HepG2 (cell line): Measurements from ENCODE around the gene TBC1D22A. TPM values are rescaled to one million over a fixed set of nuclear protein-coding genes. Genes with fewer than 3 reads are reported as not detected.
A peak's percentile ranks its signal among the peaks of the same experiment; 100 is the strongest.

ENCODE experiments used
- ARID4A ChIP-seq: sonication (generic); formaldehyde crosslinking; IDR thresholded peaks from 2 replicates; pipeline ENCODE4 v1.5.0; 2020; ENCODE audit warnings: mild to moderate bottlenecking, missing genetic modification reagents, borderline replicate concordance
- FOXA3 ChIP-seq: IDR thresholded peaks from 2 replicates; pipeline ENCODE4 v1.6.1; 2016; ENCODE audit warnings: missing genetic modification reagents, missing compliant biosample characterization
- IRF1 ChIP-seq: sonication (generic); formaldehyde crosslinking; IDR thresholded peaks from 2 replicates; pipeline ENCODE4 v1.4.0; 2020; ENCODE audit warnings: low read depth, mild to moderate bottlenecking, missing genetic modification reagents
- MAZ ChIP-seq, 2 experiments: sonication (generic) in 1 of 2; formaldehyde crosslinking in 1 of 2; IDR thresholded peaks; 2 replicates each; pipeline versions ENCODE4 v1.5.0 to v1.6.1; 2012 to 2020; ENCODE audit warnings: low read depth in 2 of 2, mild to moderate bottlenecking in 2 of 2, borderline replicate concordance in 1 of 2, improper control_type of control experiment in 1 of 2, low read length in 1 of 2, missing genetic modification reagents in 1 of 2, moderate library complexity in 1 of 2
- MED1 ChIP-seq: sonication (generic); formaldehyde crosslinking; IDR thresholded peaks from 2 replicates; pipeline ENCODE4 v1.4.0; 2020; ENCODE audit warnings: missing genetic modification reagents
- MTF1 ChIP-seq: sonication (generic); formaldehyde crosslinking; IDR thresholded peaks from 2 replicates; pipeline ENCODE4 v1.5.0; 2020; ENCODE audit warnings: missing genetic modification reagents
- RCOR2 ChIP-seq: IDR thresholded peaks from 2 replicates; pipeline ENCODE4 v1.6.1; 2016; ENCODE audit warnings: missing biosample characterization, missing genetic modification reagents
- ZBTB10 ChIP-seq: sonication (generic); formaldehyde crosslinking; IDR thresholded peaks from 2 replicates; pipeline ENCODE4 v1.4.0; 2020; ENCODE audit warnings: missing genetic modification reagents, borderline replicate concordance
- ZNF530 ChIP-seq: sonication (generic); formaldehyde crosslinking; IDR thresholded peaks from 2 replicates; pipeline ENCODE4 v1.5.0; 2020; ENCODE audit warnings: low read depth, mild to moderate bottlenecking, missing genetic modification reagents
- polyA plus RNA-seq, 8 experiments: library from polyadenylated mRNA; depleted of rRNA in 3 of 8; stranded (reverse) in 7 of 8; unstranded in 1 of 8; fragments of >200 nt; fragmentation: Illumina TruSeq in 4 of 8; extraction: Trizol in 4 of 8; gene quantifications; 2 replicates each; pipeline versions ENCODE4 v1.2.1 to v1.2.3, GENCODE V29; 2011 to 2016; ENCODE audit warnings: low read depth in 4 of 8, missing spikeins in 1 of 8, mixed read lengths in 1 of 8; ENCODE audit not compliant: insufficient read depth in 1 of 8
- total RNA-seq, 5 experiments: library from RNA; depleted of rRNA; stranded (reverse); fragments of >200 nt; fragmentation: Illumina TruSeq; extraction: Trizol; gene quantifications; 2 replicates each; pipeline ENCODE4 v1.2.3, GENCODE V29; 2016; ENCODE audit warnings: low read depth in 1 of 5
- TF ChIP-seq, protein P1 (sequence below): sonication (generic); formaldehyde crosslinking; IDR thresholded peaks from 2 replicates; pipeline ENCODE4 v1.8.0; 2022; ENCODE audit warnings: missing genetic modification reagents, mild to moderate bottlenecking, inconsistent platforms, borderline replicate concordance

The TBC1D22A gene
- total and polyA plus RNA-seq, 2 of the 13 experiments (the other 11 are each of a cell fraction or from before 2014, with no cell fraction given), result 17.3 to 18.0 TPM

GRCh38 chr22:46737105-46737975 is 25.1 kb upstream of the TBC1D22A start (continued):
- 0 out of 2 replicates have a peak, but pooled peaks have one; percentile 22 for TF ChIP-seq ZBTB10 (CRISPR knock-in tag)
- no peak for TF ChIP-seq IRF1
- no peak for TF ChIP-seq RCOR2 (CRISPR knock-in tag)
- TF ChIP-seq ARID4A (CRISPR knock-in tag), result no peak
- peak; percentile 22; the same call in 1 of the 2 replicates for TF ChIP-seq FOXA3 (CRISPR knock-in tag)
- TF ChIP-seq MAZ (IDR thresholded peaks at IDR 0.05; ENCODE audit: borderline replicate concordance, low read depth, low read length), result 0 out of 2 replicates have a peak, but pooled peaks have one; percentile 12
- TF ChIP-seq MAZ (CRISPR knock-in tag; IDR thresholded peaks at IDR 0.05; ENCODE audit: low read depth), result peak; percentile 31; the same call in 1 of the 2 replicates
- no peak for TF ChIP-seq ZNF530 (CRISPR knock-in tag)
- TF ChIP-seq MTF1 (CRISPR knock-in tag), result no peak
- TF ChIP-seq, protein P1, sequence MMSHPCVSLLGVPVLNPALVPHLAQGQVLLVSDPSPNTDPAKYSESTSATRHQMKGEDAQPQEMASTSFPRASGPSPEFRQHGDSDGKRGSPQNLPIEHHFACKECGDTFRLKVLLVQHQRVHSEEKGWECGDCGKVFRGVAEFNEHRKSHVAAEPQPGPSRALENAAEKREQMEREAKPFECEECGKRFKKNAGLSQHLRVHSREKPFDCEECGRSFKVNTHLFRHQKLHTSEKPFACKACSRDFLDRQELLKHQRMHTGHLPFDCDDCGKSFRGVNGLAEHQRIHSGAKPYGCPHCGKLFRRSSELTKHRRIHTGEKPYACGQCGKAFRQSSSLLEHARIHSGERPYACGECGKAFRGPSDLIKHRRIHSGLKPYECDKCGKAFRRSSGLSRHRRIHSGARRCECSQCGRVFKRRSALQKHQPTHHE (CRISPR knock-in tag), result no peak
- TF ChIP-seq MED1 (CRISPR knock-in tag), result no peak
